Nephron (organoid): Measurements from ENCODE around the gene ADORA1.

Experiments
- H3K27ac Mint-ChIP-seq, 3 experiments: 2 replicates each; pipeline ENCODE4 v1.8.0; 2020; ENCODE audit warnings: mixed read lengths in 3 of 3, mild to moderate bottlenecking in 2 of 3, moderate library complexity in 1 of 3
- H3K27me3 Mint-ChIP-seq: 2 replicates; pipeline ENCODE4 v1.8.0; 2021; ENCODE audit warnings: low read depth, mild to moderate bottlenecking, moderate library complexity, mixed read lengths
- H3K36me3 Mint-ChIP-seq: 2 replicates; pipeline ENCODE4 v1.8.0; 2020; ENCODE audit warnings: low read depth, mixed read lengths
- H3K4me1 Mint-ChIP-seq: 2 replicates; pipeline ENCODE4 v1.8.0; 2020; ENCODE audit warnings: mixed read lengths
- H3K4me3 Mint-ChIP-seq, 3 experiments: 2 replicates each; pipeline ENCODE4 v1.8.0; 2020; ENCODE audit warnings: mild to moderate bottlenecking in 3 of 3, mixed read lengths in 3 of 3, moderate library complexity in 2 of 3
- H3K9me3 Mint-ChIP-seq: 2 replicates; pipeline ENCODE4 v1.8.0; 2020; ENCODE audit warnings: mixed read lengths
- CTCF ChIP-seq, 3 experiments: fragments of 200-600 bp; sonication (generic); IDR thresholded peaks; one replicate each; pipeline ENCODE4 v1.5.0; 2021; ENCODE audit warnings: antibody characterized with exemption in 3 of 3; ENCODE audit not compliant: unreplicated experiment in 3 of 3

Gene ADORA1

GRCh38 chr1:203097001-203097400, 30.5 kb upstream of the ADORA1 start:
- Mint-ChIP-seq H3K4me3 (no peak overlapping the region), H3K27me3 (peaks cover 4% of the 10 kb centered on the region), H3K4me1 (peaks cover 37% of the 10 kb centered on the region), H3K36me3 (peaks cover 13% of the 10 kb centered on the region), H3K27ac (no peak overlapping the region), H3K9me3 (peaks cover 34% of the 10 kb centered on the region)
- no peak for TF ChIP-seq CTCF (IDR thresholded peaks at IDR 0.05; ENCODE audit: unreplicated experiment in 3 of 3)

- Mint-ChIP-seq H3K4me3 (no peak overlapping the region), H3K27ac (no peak overlapping the region), H3K9me3 (peaks cover 34% of the 10 kb centered on the region), H3K36me3 (peaks cover 13% of the 10 kb centered on the region), H3K27me3 (peaks cover 4% of the 10 kb centered on the region), H3K4me1 (peaks cover 39% of the 10 kb centered on the region)
- TF ChIP-seq CTCF (IDR thresholded peaks at IDR 0.05; ENCODE audit: unreplicated experiment in 3 of 3): no peak
Measured at GRCh38 chr1:203098445-203098844, 29.1 kb upstream of the ADORA1 start.

- peaks cover 45% of the 10 kb centered on the region for H3K4me1 Mint-ChIP-seq
- H3K4me3 Mint-ChIP-seq: no peak overlapping the region
- peaks cover 31% of the 10 kb centered on the region for H3K9me3 Mint-ChIP-seq
- H3K36me3 Mint-ChIP-seq: peaks cover 13% of the 10 kb centered on the region
- peaks cover 4% of the 10 kb centered on the region for H3K27me3 Mint-ChIP-seq
- H3K27ac Mint-ChIP-seq: peak overlapping the region in 1 of 3 experiments; percentile 43
- TF ChIP-seq CTCF (IDR thresholded peaks at IDR 0.05; ENCODE audit: unreplicated experiment in 3 of 3): no peak
Measured at GRCh38 chr1:203098914-203099520, 28.5 kb upstream of the ADORA1 start.

- Mint-ChIP-seq H3K4me1 (peaks cover 47% of the 10 kb centered on the region), H3K36me3 (peaks cover 7% of the 10 kb centered on the region), H3K27me3 (peaks cover 4% of the 10 kb centered on the region), H3K4me3 (no peak overlapping the region), H3K27ac (no peak overlapping the region), H3K9me3 (peaks cover 23% of the 10 kb centered on the region)
- no peak for TF ChIP-seq CTCF (IDR thresholded peaks at IDR 0.05; ENCODE audit: unreplicated experiment in 3 of 3)
Measured at GRCh38 chr1:203099805-203100515, 27.6 kb upstream of the ADORA1 start.

GRCh38 chr1:203100516-203100869, 27.0 kb upstream of the ADORA1 start:
- no peak for TF ChIP-seq CTCF (IDR thresholded peaks at IDR 0.05; ENCODE audit: unreplicated experiment in 3 of 3)

More at GRCh38 chr1:203100516-203100869, 27.0 kb upstream of the ADORA1 start:
- Mint-ChIP-seq H3K27me3 (peaks cover 4% of the 10 kb centered on the region), H3K4me3 (no peak overlapping the region), H3K36me3 (peaks cover 2% of the 10 kb centered on the region), H3K9me3 (peaks cover 23% of the 10 kb centered on the region), H3K4me1 (peaks cover 47% of the 10 kb centered on the region), H3K27ac (peak overlapping the region in 2 of 3 experiments; percentile 14 to 67)
